Prostate gland (tissue), 2 donors: ENCODE data around the gene DDX21. TPM values are rescaled to one million over a fixed set of nuclear protein-coding genes. Genes with fewer than 3 reads are reported as not detected.
A peak's percentile ranks its signal among the peaks of the same experiment; 100 is the strongest.

Source experiments
- DNase-seq: peaks from one replicate; pipeline ENCODE4 v3.0.0-alpha.2; 2019; ENCODE audit warnings: low spot score
- H3K27ac ChIP-seq, 2 donors: fragments of 200-600 bp; sonication (generic); 2 replicates each; pipeline ENCODE4 v1.5.1; 2017 to 2019
- H3K27me3 ChIP-seq: fragments of 200-600 bp; sonication (generic); replicated peaks from 2 replicates; pipeline ENCODE4 v1.5.1; 2019; ENCODE audit not compliant: insufficient read depth
- H3K36me3 ChIP-seq, 2 donors: fragments of 200-600 bp; sonication (generic); 1 replicate in 1 of 2; 2 replicates in 1 of 2; pipeline versions ENCODE4 v1.5.1 to v1.8.1; 2017 to 2019
- H3K4me1 ChIP-seq: fragments of 200-600 bp; sonication (generic); replicated peaks from 2 replicates; pipeline ENCODE4 v1.5.1; 2019
- H3K4me3 ChIP-seq, 2 donors: fragments of 200-600 bp; sonication (generic); 2 replicates each; pipeline ENCODE4 v1.5.1; 2017 to 2019
- H3K9me3 ChIP-seq: fragments of 200-600 bp; sonication (generic); 2 replicates; pipeline ENCODE4 v1.5.1; 2017
- CTCF ChIP-seq, 4 experiments: fragments of 200-600 bp in 2 of 4; fragments of 450-650 bp in 2 of 4; sonication (generic) in 2 of 4; IDR thresholded peaks; 1 replicate in 3 of 4; 2 replicates in 1 of 4; pipeline ENCODE4 v1.5.1; 2016 to 2019; ENCODE audit warnings: antibody characterized with exemption in 4 of 4, mild to moderate bottlenecking in 2 of 4, moderate library complexity in 2 of 4
- POLR2A ChIP-seq: fragments of 450-650 bp; IDR thresholded peaks from one replicate; pipeline ENCODE4 v1.6.1; 2016; ENCODE audit warnings: antibody characterized with exemption, mild to moderate bottlenecking
- POLR2AphosphoS5 ChIP-seq: sonication (generic); formaldehyde crosslinking; IDR thresholded peaks from one replicate; pipeline ENCODE4 v1.6.1; 2017; ENCODE audit warnings: antibody characterized with exemption
- WGBS: methylation state at CpG from one replicate; pipeline ENCODE4 v1.1.5; 2018; 5-methylcytosine and 5-hydroxymethylcytosine counted together
- intact Hi-C: fragments of 100-400 bp; cut with DNase I; formaldehyde crosslinking; loops from one replicate; pipeline ENCODE4 v1.14.2; 2022
- total RNA-seq, 2 donors: library from RNA; depleted of rRNA; stranded (reverse); fragments of >200 nt; gene quantifications; one replicate each; pipeline ENCODE4 v1.1.0, GENCODE V29; 2016

Gene DDX21
- total RNA-seq, 2 donors from 2014 or later = 28.9 to 41.0 TPM

- intact Hi-C loops = loop anchor here (5.0 to 10.0 kb wide), 2 partner anchors 87 to 390 kb away; no protein-coding TSS in a partner anchor
- H3K27me3 ChIP-seq = no peaks in the 10 kb centered on the region
- H3K4me3 ChIP-seq = no peak overlapping the region
- no peak overlapping the region for H3K27ac ChIP-seq
- H3K36me3 ChIP-seq = no peaks in the 10 kb centered on the region
- no peak for DNase-seq
- TF ChIP-seq POLR2AphosphoS5 (no peak), CTCF (IDR thresholded peaks at IDR 0.05) (peak in 3 of 4 experiments; percentile 23 to 55 (median 48))
- H3K4me1 ChIP-seq = no peaks in the 10 kb centered on the region
- no peaks in the 10 kb centered on the region for H3K9me3 ChIP-seq
- WGBS = 13% methylated on average over 1 of the region's 1 CpG
These were observed 48.9 kb downstream of the DDX21 start for GRCh38 chr10:69004821-69005220.

- Histone ChIP-seq H3K9me3 (no peaks in the 10 kb centered on the region), H3K36me3 (no peaks in the 10 kb centered on the region), H3K4me1 (no peaks in the 10 kb centered on the region), H3K4me3 (no peak overlapping the region), H3K27ac (no peak overlapping the region), H3K27me3 (no peaks in the 10 kb centered on the region)
- TF ChIP-seq CTCF (IDR thresholded peaks at IDR 0.05) (no peak), POLR2AphosphoS5 (no peak), POLR2A (no peak)
- 91% methylated on average over 6 of the region's 6 CpGs for WGBS
- intact Hi-C loops = loop anchor here (5.0 to 10.0 kb wide), 2 partner anchors 86 to 389 kb away; no protein-coding TSS in a partner anchor
- no peak for DNase-seq
These were observed 49.9 kb downstream of the DDX21 start for GRCh38 chr10:69005704-69006485.

GRCh38 chr10:69007260-69007659 lies 51.3 kb downstream of the DDX21 start:
- Histone ChIP-seq H3K27ac (no peak overlapping the region), H3K27me3 (no peaks in the 10 kb centered on the region), H3K36me3 (no peaks in the 10 kb centered on the region), H3K4me1 (no peaks in the 10 kb centered on the region), H3K4me3 (no peak overlapping the region), H3K9me3 (no peaks in the 10 kb centered on the region)
- 90% methylated on average over 3 of the region's 3 CpGs for WGBS
- intact Hi-C loops = loop anchor here (5.0 to 10.0 kb wide), 2 partner anchors 85 to 388 kb away; no protein-coding TSS in a partner anchor
- no peak for DNase-seq
- TF ChIP-seq CTCF (IDR thresholded peaks at IDR 0.05) (no peak), POLR2A (no peak), POLR2AphosphoS5 (no peak)

GRCh38 chr10:69009360-69009759 lies 53.4 kb downstream of the DDX21 start:
- Histone ChIP-seq H3K4me1 (no peaks in the 10 kb centered on the region), H3K27me3 (no peaks in the 10 kb centered on the region), H3K4me3 (no peak overlapping the region), H3K9me3 (no peaks in the 10 kb centered on the region), H3K27ac (no peak overlapping the region), H3K36me3 (no peaks in the 10 kb centered on the region)
- DNase-seq = no peak
- WGBS = 82% methylated on average over 2 of the region's 2 CpGs
- intact Hi-C loops = loop anchor here (5.0 to 10.0 kb wide), 2 partner anchors 83 to 385 kb away; no protein-coding TSS in a partner anchor
- TF ChIP-seq CTCF (IDR thresholded peaks at IDR 0.05) (no peak), POLR2AphosphoS5 (no peak), POLR2A (no peak)
